HG03520 (cell line): ENCODE results near the gene SLIRP.
"Not testable (repeated sequence)": the region's sequence is repeated elsewhere in the genome, so short reads cannot be mapped to it uniquely, and the experiment has no call there.

Source experiments
- ATAC-seq: cut with Tn5 transposase; IDR thresholded peaks from one replicate; pipeline ENCODE4 v1.9.1; 2021; ENCODE audit warnings: mild to moderate bottlenecking, moderate library complexity; ENCODE audit not compliant: unreplicated experiment

The SLIRP gene

GRCh38 chr14:77707724-77708408 lies at the start of gene SLIRP, which contains the start of gene ALKBH1:
SLIRP (plus strand) TSS chr14:77708103; CDS start chr14:77708112, 9 bp downstream.
ALKBH1 (minus strand) TSS chr14:77708023; CDS start chr14:77708004, 19 bp downstream.
- peak; percentile 93 for ATAC-seq

- ATAC-seq, result no peak
Measured at GRCh38 chr14:77659831-77660230, 48.1 kb upstream of the SLIRP start.

- ATAC-seq, result no peak
Measured at GRCh38 chr14:77660754-77661153, 47.1 kb upstream of the SLIRP start.

GRCh38 chr14:77661562-77661961 lies 46.3 kb upstream of the SLIRP start:
- not testable (repeated sequence) for ATAC-seq

- ATAC-seq, result no peak
Measured at GRCh38 chr14:77663293-77663692, 44.6 kb upstream of the SLIRP start.

GRCh38 chr14:77667331-77667730 lies 40.6 kb upstream of the SLIRP start:
- ATAC-seq, result no peak

GRCh38 chr14:77673193-77673592 lies 34.7 kb upstream of the SLIRP start:
- ATAC-seq, result no peak

GRCh38 chr14:77674931-77675330 lies 33.0 kb upstream of the SLIRP start:
- ATAC-seq, result no peak

GRCh38 chr14:77681196-77682157 lies 26.4 kb upstream of the SLIRP start:
- no peak for ATAC-seq

- no peak for ATAC-seq
Measured at GRCh38 chr14:77682158-77682553, 25.7 kb upstream of the SLIRP start.

- ATAC-seq, result no peak
Measured at GRCh38 chr14:77691259-77691658, 16.6 kb upstream of the SLIRP start.

GRCh38 chr14:77707355-77707723 lies 564 bp upstream of the SLIRP start:
- ATAC-seq, result peak; percentile 20

- ATAC-seq, result no peak
Measured at GRCh38 chr14:77708749-77709148, 846 bp downstream of the SLIRP start.

- ATAC-seq, result no peak
Measured at GRCh38 chr14:77709412-77709811, 1.5 kb downstream of the SLIRP start.

- ATAC-seq, result no peak
Measured at GRCh38 chr14:77710364-77710763, 2.5 kb downstream of the SLIRP start.

- no peak for ATAC-seq
Measured at GRCh38 chr14:77714926-77715325, 7.0 kb downstream of the SLIRP start.

GRCh38 chr14:77717608-77718305 lies 9.9 kb downstream of the SLIRP start:
- ATAC-seq, result no peak

- no peak for ATAC-seq
Measured at GRCh38 chr14:77721437-77721836, 13.5 kb downstream of the SLIRP start.

- no peak for ATAC-seq
Measured at GRCh38 chr14:77722301-77722700, 14.4 kb downstream of the SLIRP start.

- no peak for ATAC-seq
Measured at GRCh38 chr14:77730976-77731497, 23.1 kb downstream of the SLIRP start.
